GM10248 (cell line): ENCODE measurements around the gene PAQR6.

Source experiments
- CTCF ChIA-PET: fragments of 300-600 bp; sonication (Branson Sonifier 250); formaldehyde crosslinking; extraction: SDS; loops from one replicate; lab custom pipeline; 2021; ENCODE audit warnings: antibody characterized with exemption; lab: Yijun Ruan, JAX
- POLR2A ChIA-PET: fragments of 350-650 bp; sonication (Branson Sonifier 250); formaldehyde crosslinking; extraction: SDS; loops from one replicate; lab custom pipeline; 2020; ENCODE audit warnings: antibody characterized with exemption; lab: Yijun Ruan, JAX
- DNase-seq: peaks from one replicate; pipeline ENCODE4 v3.0.0; 2012; ENCODE audit errors: extremely low spot score
- CTCF ChIP-seq: IDR thresholded peaks from 2 replicates; pipeline ENCODE4 v1.5.1; 2012; ENCODE audit warnings: mild to moderate bottlenecking, low read depth; ENCODE audit errors: extremely low read depth, missing control alignments, control extremely low read depth

The PAQR6 gene

GRCh38 chr1:156244126-156244525 is 3.7 kb downstream of the PAQR6 start:
- DNase-seq = no peak
- TF ChIP-seq CTCF = no peak
- POLR2A ChIA-PET = no interaction called here
- CTCF ChIA-PET = interaction anchor here (4.8 kb wide), 1 partner anchor 19 kb away, joined by 34 read pairs; no protein-coding TSS in a partner anchor

- POLR2A ChIA-PET = interaction anchor here (0.6 to 1.2 kb wide), 2 partner anchors 9 to 36 kb away, joined by 4 read pairs; no protein-coding TSS in a partner anchor
- TF ChIP-seq CTCF = no peak
- no peak for DNase-seq
- CTCF ChIA-PET = interaction anchor here (1.7 to 1.8 kb wide), 3 partner anchors 9 to 18 kb away, joined by 4 to 7 read pairs (median 5); no protein-coding TSS in a partner anchor
These were observed 5.1 kb downstream of the PAQR6 start for GRCh38 chr1:156242738-156243137.

- ChIA-PET CTCF (interaction anchor here (1.1 to 1.8 kb wide), 4 partner anchors 9 to 18 kb away, joined by 4 to 7 read pairs (median 4); no protein-coding TSS in a partner anchor), POLR2A (interaction anchor here (1.2 kb wide), 1 partner anchor 37 kb away, joined by 4 read pairs; no protein-coding TSS in a partner anchor)
- no peak for DNase-seq
- TF ChIP-seq CTCF = no peak
These were observed 5.9 kb downstream of the PAQR6 start, which contains the start of gene BGLAP for GRCh38 chr1:156241926-156242325. Gene BGLAP, plus strand, starts transcription at chr1:156242184. Its CDS starts 48 bp downstream, at chr1:156242232.

- POLR2A ChIA-PET = interaction anchor here (0.6 to 1.2 kb wide), 2 partner anchors 37 to 209 kb away, joined by 4 to 5 read pairs; no protein-coding TSS in a partner anchor
These were observed 6.5 kb downstream of the PAQR6 start for GRCh38 chr1:156241311-156241811.

GRCh38 chr1:156238248-156238647 is 9.6 kb downstream of the PAQR6 start:
- POLR2A ChIA-PET = interaction anchor here (0.6 kb wide), 1 partner anchor 13 kb away, joined by 5 read pairs; no protein-coding TSS in a partner anchor
- CTCF ChIA-PET = interaction anchor here (1.0 to 2.8 kb wide), 4 partner anchors 10 to 141 kb away, joined by 4 to 12 read pairs (median 7); no protein-coding TSS in a partner anchor

More at GRCh38 chr1:156241311-156241811, 6.5 kb downstream of the PAQR6 start:
- no peak for DNase-seq
- TF ChIP-seq CTCF = no peak
- CTCF ChIA-PET = interaction anchor here (1.1 to 1.8 kb wide), 4 partner anchors 8 to 19 kb away, joined by 4 to 7 read pairs (median 4); no protein-coding TSS in a partner anchor

More at GRCh38 chr1:156238248-156238647, 9.6 kb downstream of the PAQR6 start:
- no peak for TF ChIP-seq CTCF
- no peak for DNase-seq
